HepG2 (cell line): Measurements from ENCODE around the gene ADAM15. TPM values are rescaled to one million over a fixed set of nuclear protein-coding genes. Genes with fewer than 3 reads are reported as not detected.

ENCODE experiments used
- BCL3 ChIP-seq: sonication (generic); formaldehyde crosslinking; IDR thresholded peaks from 2 replicates; pipeline ENCODE4 v1.5.1; 2020; ENCODE audit warnings: mild to moderate bottlenecking, missing genetic modification reagents, moderate library complexity
- DMAP1 ChIP-seq: IDR thresholded peaks from 2 replicates; pipeline ENCODE4 v1.6.1; 2016
- FIP1L1 ChIP-seq: fragments of 200-400 bp; formaldehyde crosslinking; IDR thresholded peaks from 2 replicates; pipeline ENCODE4 v1.6.1; 2018; ENCODE audit warnings: low read depth, mild to moderate bottlenecking, low read length, moderate library complexity, borderline replicate concordance; ENCODE audit not compliant: insufficient read depth
- HDAC6 ChIP-seq: fragments of 200-600 bp; sonication (generic); IDR thresholded peaks from 2 replicates; pipeline ENCODE4 v1.7.0; 2017; ENCODE audit warnings: mild to moderate bottlenecking, antibody characterized with exemption, low read length, low read depth
- KIAA2018 ChIP-seq: sonication (generic); formaldehyde crosslinking; IDR thresholded peaks from 2 replicates; pipeline ENCODE4 v1.5.0; 2020; ENCODE audit warnings: mild to moderate bottlenecking, missing genetic modification reagents, borderline replicate concordance
- MTERF4 ChIP-seq: sonication (generic); formaldehyde crosslinking; IDR thresholded peaks from 2 replicates; pipeline ENCODE4 v1.8.0; 2023; ENCODE audit warnings: mild to moderate bottlenecking, missing genetic modification reagents
- NCOA1 ChIP-seq: sonication (generic); formaldehyde crosslinking; IDR thresholded peaks from 2 replicates; pipeline ENCODE4 v1.9.0; 2021; ENCODE audit warnings: missing genetic modification reagents
- NKX3-1 ChIP-seq: sonication (generic); formaldehyde crosslinking; IDR thresholded peaks from 2 replicates; pipeline ENCODE4 v1.5.0; 2020; ENCODE audit warnings: missing genetic modification reagents
- RNF219 ChIP-seq: sonication (generic); formaldehyde crosslinking; IDR thresholded peaks from 2 replicates; pipeline ENCODE4 v1.5.0; 2020; ENCODE audit warnings: mild to moderate bottlenecking, missing genetic modification reagents
- SOX13 ChIP-seq, 3 experiments: fragments of 450-650 bp in 1 of 3; sonication (generic) in 1 of 3; formaldehyde crosslinking in 1 of 3; IDR thresholded peaks in 2 of 3; conservative IDR thresholded peaks in 1 of 3; 2 replicates each; pipeline versions ENCODE4 v1.5.0 to v1.6.1; 2016 to 2020; ENCODE audit warnings: antibody characterized with exemption in 1 of 3, mild to moderate bottlenecking in 1 of 3, missing compliant biosample characterization in 1 of 3, missing genetic modification reagents in 1 of 3, moderate library complexity in 1 of 3
- TAF15 ChIP-seq: fragments of 200-400 bp; formaldehyde crosslinking; IDR thresholded peaks from one replicate; pipeline ENCODE4 v1.6.1; 2018; ENCODE audit warnings: mild to moderate bottlenecking, low read depth, low read length; ENCODE audit not compliant: poor library complexity, severe bottlenecking
- TRIM24 ChIP-seq: sonication (generic); formaldehyde crosslinking; IDR thresholded peaks from 2 replicates; pipeline ENCODE4 v1.8.0; 2022; ENCODE audit warnings: mild to moderate bottlenecking, missing genetic modification reagents
- ZBTB2 ChIP-seq: sonication (generic); formaldehyde crosslinking; IDR thresholded peaks from 2 replicates; pipeline ENCODE4 v1.8.0; 2022; ENCODE audit warnings: low read depth, missing genetic modification reagents
- ZFP82 ChIP-seq: sonication (generic); formaldehyde crosslinking; IDR thresholded peaks from 2 replicates; pipeline ENCODE4 v1.5.1; 2020; ENCODE audit warnings: mild to moderate bottlenecking, missing genetic modification reagents, borderline replicate concordance
- polyA plus RNA-seq, 8 experiments: library from polyadenylated mRNA; depleted of rRNA in 3 of 8; stranded (reverse) in 7 of 8; unstranded in 1 of 8; fragments of >200 nt; fragmentation: Illumina TruSeq in 4 of 8; extraction: Trizol in 4 of 8; gene quantifications; 2 replicates each; pipeline versions ENCODE4 v1.2.1 to v1.2.3, GENCODE V29; 2011 to 2016; ENCODE audit warnings: low read depth in 4 of 8, missing spikeins in 1 of 8, mixed read lengths in 1 of 8; ENCODE audit not compliant: insufficient read depth in 1 of 8
- total RNA-seq, 5 experiments: library from RNA; depleted of rRNA; stranded (reverse); fragments of >200 nt; fragmentation: Illumina TruSeq; extraction: Trizol; gene quantifications; 2 replicates each; pipeline ENCODE4 v1.2.3, GENCODE V29; 2016; ENCODE audit warnings: low read depth in 1 of 5

The ADAM15 gene
- total and polyA plus RNA-seq, 2 of the 13 experiments (the other 11 are each of a cell fraction or from before 2014, with no cell fraction given) = 17.9 to 25.6 TPM

GRCh38 chr1:155003766-155004351 lies 47.3 kb upstream of the ADAM15 start (continued):
- TF ChIP-seq KIAA2018 (CRISPR knock-in tag) (no peak), FIP1L1 (no peak), TAF15 (no peak), TRIM24 (CRISPR knock-in tag) (no peak), ZBTB2 (no peak), NCOA1 (CRISPR knock-in tag) (no peak), SOX13 (IDR thresholded peaks at IDR 0.05) (no peak), SOX13 (CRISPR knock-in tag; conservative IDR thresholded peaks at IDR 0.05 in 1 of 2, IDR thresholded peaks at IDR 0.05 in 1 of 2) (peak in 1 of 2 experiments; percentile 49; a peak in 1 of 4 replicates), HDAC6 (no peak), DMAP1 (CRISPR knock-in tag) (peak; percentile 80), MTERF4 (CRISPR knock-in tag) (no peak), RNF219 (CRISPR knock-in tag) (no peak), BCL3 (CRISPR knock-in tag) (no peak), NKX3-1 (no peak), ZFP82 (CRISPR knock-in tag) (no peak)
